Common myeloid progenitor, CD34-positive (primary cell): ENCODE results near the gene RUNX2.

Experiments used
- CTCF ChIA-PET: fragments of 350-600 bp; sonication (Branson Sonifier 250); formaldehyde crosslinking; loops from one replicate; lab custom pipeline; 2021; ENCODE audit warnings: antibody characterized with exemption; lab: Charles Lee
- POLR2A ChIA-PET: fragments of 350-600 bp; sonication (Branson Sonifier 250); formaldehyde crosslinking; loops from one replicate; lab custom pipeline; 2021; ENCODE audit warnings: antibody characterized with exemption; lab: Charles Lee
- DNase-seq, 3 donors: peaks; one replicate each; pipeline versions ENCODE4 v3.0.0 to v3.0.0-alpha.2; 2013
- H3K27ac ChIP-seq, 2 experiments: 1 replicate in 1 of 2; 2 replicates in 1 of 2; pipeline ENCODE4 v1.7.0; 2013; ENCODE audit warnings: inconsistent platforms in 2 of 2, low read length in 2 of 2, mild to moderate bottlenecking in 2 of 2, low read depth in 1 of 2, moderate library complexity in 1 of 2; ENCODE audit not compliant: severe bottlenecking in 2 of 2, insufficient read depth in 1 of 2, poor library complexity in 1 of 2
- H3K27me3 ChIP-seq, 5 experiments: replicated peaks in 2 of 5; 1 replicate in 3 of 5; 2 replicates in 2 of 5; pipeline versions ENCODE4 v1.6.1 to v1.7.0; 2013; ENCODE audit warnings: low read length in 4 of 5, mild to moderate bottlenecking in 2 of 5, moderate library complexity in 2 of 5, inconsistent platforms in 1 of 5; ENCODE audit not compliant: insufficient read depth in 5 of 5, control insufficient read depth in 4 of 5
- H3K36me3 ChIP-seq, 4 experiments: 1 replicate in 2 of 4; 2 replicates in 2 of 4; pipeline versions ENCODE4 v1.6.1 to v1.7.0; 2013; ENCODE audit warnings: low read length in 3 of 4, control low read depth in 1 of 4, mild to moderate bottlenecking in 1 of 4; ENCODE audit not compliant: control insufficient read depth in 4 of 4, insufficient read depth in 4 of 4
- H3K4me1 ChIP-seq, 4 experiments: 1 replicate in 3 of 4; 2 replicates in 1 of 4; pipeline versions ENCODE4 v1.6.1 to v1.7.1; 2013; ENCODE audit warnings: low read length in 3 of 4, mild to moderate bottlenecking in 3 of 4, control low read depth in 1 of 4, inconsistent platforms in 1 of 4, moderate library complexity in 1 of 4; ENCODE audit not compliant: control insufficient read depth in 4 of 4, insufficient read depth in 4 of 4; ENCODE audit errors: control extremely low read depth in 1 of 4
- H3K4me3 ChIP-seq, 7 experiments: 1 replicate in 4 of 7; 2 replicates in 3 of 7; pipeline versions ENCODE4 v1.5.1 to v1.7.0; 2013; ENCODE audit warnings: mild to moderate bottlenecking in 7 of 7, low read length in 6 of 7, moderate library complexity in 6 of 7, inconsistent platforms in 2 of 7, low read depth in 2 of 7, control low read depth in 1 of 7; ENCODE audit not compliant: insufficient read depth in 4 of 7, control insufficient read depth in 1 of 7; ENCODE audit errors: extremely low read depth in 1 of 7
- H3K9me3 ChIP-seq, 5 experiments: 1 replicate in 4 of 5; 2 replicates in 1 of 5; pipeline versions ENCODE4 v1.6.1 to v1.7.1; 2013; ENCODE audit warnings: low read length in 4 of 5, mild to moderate bottlenecking in 2 of 5, inconsistent platforms in 1 of 5, low read depth in 1 of 5, moderate library complexity in 1 of 5; ENCODE audit not compliant: control insufficient read depth in 4 of 5, insufficient read depth in 2 of 5; ENCODE audit errors: control extremely low read depth in 1 of 5
- WGBS: methylation state at CpG from one replicate; pipeline ENCODE4 v1.1.5; 2013; ENCODE audit not compliant: insufficient coverage; 5-methylcytosine and 5-hydroxymethylcytosine counted together

RUNX2 gene

DNA sequence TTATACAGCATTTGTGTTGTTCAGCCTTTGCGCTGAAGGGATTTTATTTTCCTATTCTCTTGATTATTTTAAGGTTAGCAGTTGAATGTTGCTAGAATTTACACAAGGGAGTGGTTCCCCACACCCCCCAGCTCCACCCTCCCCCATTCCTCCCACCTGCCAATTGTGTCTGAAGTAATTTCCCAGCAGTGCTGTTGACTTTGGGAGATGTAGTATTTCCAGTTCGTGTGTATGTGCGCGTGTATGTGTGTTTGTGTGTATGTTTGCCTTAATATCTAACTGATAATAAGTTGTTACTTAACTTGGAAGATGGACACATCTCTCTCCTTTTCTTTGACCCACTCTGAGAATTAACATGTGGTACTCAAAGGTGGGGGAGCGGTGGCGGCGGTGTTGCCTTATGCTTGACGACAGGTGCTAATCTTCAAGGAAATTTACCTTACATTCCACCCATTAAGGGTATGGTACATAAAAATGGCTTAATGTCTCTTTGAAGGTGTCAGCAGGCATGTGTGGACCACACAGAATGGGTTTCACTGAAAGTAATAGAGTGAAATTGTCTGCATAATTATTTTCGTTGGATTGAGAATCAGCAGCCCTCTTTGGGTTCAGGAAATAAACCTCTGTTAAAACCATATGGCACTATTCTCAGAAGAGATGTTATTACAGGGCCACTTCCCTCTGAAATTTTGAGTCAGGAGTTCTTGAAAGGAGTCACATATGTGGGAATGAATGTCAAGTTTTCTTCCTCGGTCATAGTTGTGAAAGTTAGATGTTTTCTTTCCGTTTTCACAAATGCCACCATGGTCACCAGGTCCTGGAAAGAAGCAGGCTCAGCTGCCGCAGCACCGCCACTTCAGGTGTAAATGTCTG is 145.2 kb downstream of the RUNX2 start:
- DNase-seq = no peak
- no peak overlapping the region for H3K4me3 ChIP-seq
- ChIA-PET POLR2A (no interaction called here), CTCF (no interaction called here)
- peaks cover 7 to 18% (median 12%) of the 10 kb centered on the region in 4 experiments for H3K36me3 ChIP-seq
- 85% methylated on average over 3 of the region's 13 CpGs for WGBS
- no peaks in the 10 kb centered on the region for H3K9me3 ChIP-seq
- no peak overlapping the region for H3K27ac ChIP-seq
- H3K27me3 ChIP-seq = no peaks in the 10 kb centered on the region
- H3K4me1 ChIP-seq = peaks cover under 1 to 23% (median 15%) of the 10 kb centered on the region in 4 experiments

DNA sequence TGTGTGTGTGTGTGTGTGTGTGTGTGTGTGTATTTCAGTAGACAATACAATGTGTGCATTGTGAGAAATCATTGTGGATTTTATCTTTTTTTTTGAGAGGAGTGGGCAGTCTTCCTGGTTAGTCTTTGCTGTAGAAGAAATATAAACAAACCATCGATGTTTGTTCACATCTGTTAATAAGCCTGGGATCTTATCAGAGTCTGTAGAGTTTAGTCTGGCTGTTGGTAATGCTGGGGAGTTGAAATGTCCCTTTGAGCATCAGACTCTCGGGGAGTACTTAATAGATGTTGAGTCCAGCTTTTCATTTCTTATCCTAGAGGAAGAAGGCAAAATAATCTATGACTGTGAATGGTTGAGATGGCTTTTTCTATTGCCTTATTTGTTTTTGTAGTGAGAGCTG is 146.2 kb downstream of the RUNX2 start:
- DNase-seq = no peak
- H3K36me3 ChIP-seq = peaks cover 5 to 21% (median 11%) of the 10 kb centered on the region in 4 experiments
- no peaks in the 10 kb centered on the region for H3K27me3 ChIP-seq
- H3K4me3 ChIP-seq = no peak overlapping the region
- no peak overlapping the region for H3K27ac ChIP-seq
- POLR2A ChIA-PET = no interaction called here
- CTCF ChIA-PET = interaction anchor here (0.8 to 1.4 kb wide), 3 partner anchors 10 to 17 kb away, joined by 3 to 4 read pairs (median 3); no protein-coding TSS in a partner anchor
- no peaks in the 10 kb centered on the region for H3K9me3 ChIP-seq
- 100% methylated on average over 2 of the region's 2 CpGs for WGBS
- peaks cover 5 to 30% (median 19%) of the 10 kb centered on the region in 4 experiments for H3K4me1 ChIP-seq

DNA sequence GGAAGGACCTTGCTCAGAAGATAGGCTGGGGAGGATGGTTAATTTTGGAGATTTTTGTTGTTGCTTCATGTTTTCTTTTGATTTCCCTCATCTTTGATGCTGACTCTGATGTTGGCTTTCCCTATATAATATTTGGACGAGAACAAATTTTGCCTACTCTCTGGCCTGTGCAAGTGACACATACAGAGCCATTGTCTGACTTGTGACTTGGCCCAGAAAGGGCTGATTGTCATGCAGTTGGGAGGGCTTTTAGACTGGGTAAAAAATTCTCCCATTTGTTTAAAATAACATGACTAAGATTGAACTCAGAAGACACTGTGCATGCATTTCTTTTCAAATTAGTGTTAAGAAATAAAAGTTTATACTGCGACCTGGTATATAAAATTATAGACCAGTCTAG is 148.2 kb downstream of the RUNX2 start:
- ChIA-PET CTCF (interaction anchor here (1.9 kb wide), 1 partner anchor 14 kb away, joined by 6 read pairs; no protein-coding TSS in a partner anchor), POLR2A (no interaction called here)
- H3K4me1 ChIP-seq = peaks cover 9 to 47% (median 34%) of the 10 kb centered on the region in 4 experiments
- peaks cover 0 to 9% (median 2%) of the 10 kb centered on the region in 4 experiments for H3K36me3 ChIP-seq
- H3K4me3 ChIP-seq = no peak overlapping the region
- WGBS = no CpG with 5 or more reads among the region's 2 CpGs
- no peaks in the 10 kb centered on the region for H3K9me3 ChIP-seq
- no peak overlapping the region for H3K27ac ChIP-seq
- H3K27me3 ChIP-seq = no peaks in the 10 kb centered on the region
- DNase-seq = no peak

DNA sequence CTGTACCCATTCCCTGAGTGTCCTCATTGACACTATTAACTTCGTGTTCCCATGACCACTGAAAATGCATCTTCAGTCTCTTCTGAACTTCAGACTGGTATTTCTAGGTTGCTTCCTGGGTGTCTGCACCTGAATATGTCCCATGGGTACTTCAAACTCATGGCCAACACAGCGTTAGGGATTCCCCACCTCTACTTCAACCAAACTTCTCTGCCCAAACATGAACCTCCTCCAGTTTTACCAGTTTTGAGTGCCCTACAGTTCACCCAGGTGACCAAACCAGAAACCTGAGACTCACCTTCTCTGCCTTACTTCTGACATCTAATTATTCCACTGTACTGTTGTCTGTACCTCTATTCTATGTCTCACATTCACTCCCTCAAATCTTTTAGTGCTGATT is 149.1 kb downstream of the RUNX2 start:
- no peaks in the 10 kb centered on the region for H3K9me3 ChIP-seq
- WGBS = 100% methylated on average over 2 of the region's 2 CpGs
- ChIA-PET POLR2A (interaction anchor here (0.7 kb wide), 1 partner anchor 27 kb away, joined by 3 read pairs; no protein-coding TSS in a partner anchor), CTCF (interaction anchor here (1.9 kb wide), 1 partner anchor 13 kb away, joined by 6 read pairs; no protein-coding TSS in a partner anchor)
- H3K27ac ChIP-seq = peak overlapping the region; percentile 46 to 73
- H3K36me3 ChIP-seq = peaks cover 0 to 8% (median 2%) of the 10 kb centered on the region in 4 experiments
- no peak for DNase-seq
- H3K4me3 ChIP-seq = no peak overlapping the region
- peaks cover 9 to 48% (median 34%) of the 10 kb centered on the region in 4 experiments for H3K4me1 ChIP-seq
- no peaks in the 10 kb centered on the region for H3K27me3 ChIP-seq

DNA sequence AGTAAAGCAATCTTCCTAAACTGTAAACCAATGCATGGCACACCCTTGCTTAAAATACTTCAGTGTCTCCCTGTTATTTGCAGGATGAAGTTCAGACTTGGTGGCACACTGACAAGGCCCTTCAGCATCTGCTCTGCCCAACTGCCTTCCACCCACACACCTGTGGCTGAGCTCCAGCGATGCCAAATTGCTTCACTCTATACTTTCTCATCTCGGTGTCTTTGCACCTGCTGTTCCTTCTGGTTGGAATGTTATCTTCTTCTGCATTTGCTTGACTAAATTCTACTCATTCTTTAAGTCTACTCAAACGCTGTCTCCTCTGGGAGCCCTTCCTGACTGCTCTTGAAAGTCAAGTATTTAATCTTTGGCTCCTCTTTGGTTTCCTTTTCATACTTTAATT is 149.7 kb downstream of the RUNX2 start:
- Histone ChIP-seq H3K36me3 (peaks cover 0 to 7% (median 2%) of the 10 kb centered on the region in 4 experiments), H3K4me3 (peak overlapping the region in 1 of 7 experiments; percentile 33), H3K27ac (peak overlapping the region; percentile 46 to 73), H3K27me3 (no peaks in the 10 kb centered on the region), H3K4me1 (peaks cover 9 to 48% (median 33%) of the 10 kb centered on the region in 4 experiments), H3K9me3 (no peaks in the 10 kb centered on the region)
- ChIA-PET POLR2A (interaction anchor here (0.7 kb wide), 1 partner anchor 26 kb away, joined by 3 read pairs; no protein-coding TSS in a partner anchor), CTCF (interaction anchor here (1.4 kb wide), 1 partner anchor 9 kb away, joined by 4 read pairs; no protein-coding TSS in a partner anchor)
- DNase-seq = peak in 2 of 3 donors; percentile 32 to 52
- WGBS = 78% methylated on average over 2 of the region's 3 CpGs

DNA sequence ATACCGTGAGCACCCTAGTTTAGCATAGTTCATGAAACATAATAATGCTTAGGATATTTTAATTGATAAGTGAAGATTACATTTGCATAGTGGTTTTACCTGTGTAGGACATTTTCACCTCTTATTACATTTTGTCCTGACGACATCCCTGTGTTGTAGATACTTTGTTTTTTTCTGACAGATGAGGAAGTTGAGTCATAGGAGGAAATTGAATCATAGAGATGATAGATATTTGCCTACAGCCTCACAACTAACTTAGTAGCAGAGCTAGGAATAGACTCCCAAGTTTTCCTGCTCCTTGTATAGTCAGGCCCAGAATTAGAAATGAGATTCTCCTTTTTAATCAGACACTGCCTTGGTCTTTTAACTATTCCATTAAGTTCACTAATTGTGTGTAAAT is 150.1 kb downstream of the RUNX2 start:
- peaks cover 9 to 47% (median 33%) of the 10 kb centered on the region in 4 experiments for H3K4me1 ChIP-seq
- no peaks in the 10 kb centered on the region for H3K9me3 ChIP-seq
- H3K36me3 ChIP-seq = peaks cover 0 to 7% (median 2%) of the 10 kb centered on the region in 4 experiments
- ChIA-PET CTCF (interaction anchor here (1.4 kb wide), 2 partner anchors 8 to 10 kb away, joined by 3 to 4 read pairs; no protein-coding TSS in a partner anchor), POLR2A (no interaction called here)
- DNase-seq = peak; percentile 49 to 83 (median 68)
- H3K4me3 ChIP-seq = peak overlapping the region in 3 of 7 experiments; percentile 1 to 33 (median 10)
- WGBS = no CpG with 5 or more reads among the region's 2 CpGs
- peak overlapping the region; percentile 46 to 73 for H3K27ac ChIP-seq
- H3K27me3 ChIP-seq = no peaks in the 10 kb centered on the region
